ENCODE measurements around the gene DCDC2C. TPM values are rescaled to one million over a fixed set of nuclear protein-coding genes. Genes with fewer than 3 reads are reported as not detected.

The DCDC2C gene
- total and polyA plus RNA-seq, 9 of the 15 experiments (the other 6 are each of a cell fraction or from before 2014, with no cell fraction given) = not detected

DNA sequence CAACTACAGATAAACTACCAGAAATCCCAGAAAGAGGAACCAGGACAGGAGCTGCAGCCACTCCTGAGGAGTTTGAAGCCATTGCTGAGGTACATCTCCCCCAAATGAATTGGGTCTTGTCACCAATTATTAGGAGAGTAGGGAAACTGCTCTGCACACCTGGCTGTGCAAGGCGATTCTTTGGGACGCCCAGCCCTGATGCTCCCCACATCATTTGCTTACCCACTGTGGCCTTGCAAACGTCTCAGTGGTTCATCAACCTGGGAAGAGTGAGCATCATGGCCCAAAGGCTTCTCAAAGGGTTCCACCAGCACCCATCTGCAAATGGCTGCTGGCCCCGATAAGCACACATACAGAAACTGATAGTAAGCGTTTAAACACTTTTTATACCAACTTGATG, 21.8 kb upstream of the DCDC2C start:
- no peak overlapping the region for H3K4me2 ChIP-seq (ENCODE audit: insufficient read depth, low read length)
- TF ChIP-seq ZNF143 (CRISPR knock-in tag; IDR thresholded peaks at IDR 0.05) (no peak), HOMEZ (CRISPR knock-in tag; IDR thresholded peaks at IDR 0.05) (no peak)
- TF ChIP-seq, protein P1, sequence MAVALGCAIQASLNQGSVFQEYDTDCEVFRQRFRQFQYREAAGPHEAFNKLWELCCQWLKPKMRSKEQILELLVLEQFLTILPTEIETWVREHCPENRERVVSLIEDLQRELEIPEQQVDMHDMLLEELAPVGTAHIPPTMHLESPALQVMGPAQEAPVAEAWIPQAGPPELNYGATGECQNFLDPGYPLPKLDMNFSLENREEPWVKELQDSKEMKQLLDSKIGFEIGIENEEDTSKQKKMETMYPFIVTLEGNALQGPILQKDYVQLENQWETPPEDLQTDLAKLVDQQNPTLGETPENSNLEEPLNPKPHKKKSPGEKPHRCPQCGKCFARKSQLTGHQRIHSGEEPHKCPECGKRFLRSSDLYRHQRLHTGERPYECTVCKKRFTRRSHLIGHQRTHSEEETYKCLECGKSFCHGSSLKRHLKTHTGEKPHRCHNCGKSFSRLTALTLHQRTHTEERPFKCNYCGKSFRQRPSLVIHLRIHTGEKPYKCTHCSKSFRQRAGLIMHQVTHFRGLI (CRISPR knock-in tag; IDR thresholded peaks at IDR 0.05) = no peak
- in situ Hi-C loops (cut with MboI) (no loop called here), intact Hi-C loops (cut with micrococcal nuclease) (no loop called here)
- H3K4me3 ChIP-seq = no peak overlapping the region
- DNase-seq (ENCODE audit: extremely low read depth in 1 of 4, low spot score in 3 of 4) (no peak), FAIRE-seq (no peak), ATAC-seq (no peak)
- no peak overlapping the region for H2AFZ ChIP-seq (ENCODE audit: low read depth, low read length)
- ChIA-PET CTCF (ENCODE audit: low intra/inter-chr PET ratio) (no interaction called here), POLR2A (no interaction called here)
- no peaks in the 10 kb centered on the region for H3K79me2 ChIP-seq (ENCODE audit: control insufficient read depth, insufficient read depth, low read length)
- WGBS (ENCODE audit: insufficient coverage, low coverage, missing lambda C conversion rate) = 2% methylated on average over 5 of the region's 5 CpGs
- BruUV-seq (replicated peaks) = no TSS peak
- H3K9me1 ChIP-seq (ENCODE audit: control insufficient read depth, insufficient read depth, low read length) = no peaks in the 10 kb centered on the region
- no peak overlapping the region for H3K9ac ChIP-seq (ENCODE audit: insufficient read depth in 1 of 2, low read depth in 2 of 2, low read length in 2 of 2)
- peaks cover 13 to 44% of the 10 kb centered on the region in 2 experiments; a peak in 4 of 5 replicates for H3K27me3 ChIP-seq (ENCODE audit: control insufficient read depth in 2 of 2, insufficient read depth in 2 of 2, low read length in 2 of 2)
- H3K9me3 ChIP-seq (replicated peaks; ENCODE audit: control insufficient read depth, insufficient read depth, low read depth, low read length) = no peaks in the 10 kb centered on the region
- no peaks in the 10 kb centered on the region for H3K36me3 ChIP-seq (ENCODE audit: control insufficient read depth, insufficient read depth, low read length)
- no peaks in the 10 kb centered on the region for H4K20me1 ChIP-seq (replicated peaks; ENCODE audit: control insufficient read depth, insufficient read depth, low read length)
- no peaks in the 10 kb centered on the region for H3K4me1 ChIP-seq (replicated peaks in 1 of 2; ENCODE audit: control insufficient read depth in 2 of 2, insufficient read depth in 2 of 2, low read length in 2 of 2)
- H3K27ac ChIP-seq (ENCODE audit: extremely low read depth, low read depth, low read length) = no peak overlapping the region
